Measurements from ENCODE around the gene IRF4. TPM values are rescaled to one million over a fixed set of nuclear protein-coding genes. Genes with fewer than 3 reads are reported as not detected.

Gene IRF4
- total RNA-seq, 1 experiment from 2014 or later: 0.15 TPM

GRCh38 chr6:357261-357790 is 34.2 kb upstream of the IRF4 start:
- no peak overlapping the region for H2AFZ ChIP-seq (ENCODE audit: low read length)
- no peaks in the 10 kb centered on the region for H3K27me3 ChIP-seq (ENCODE audit: low read length)
- no peak overlapping the region for H3K9ac ChIP-seq (ENCODE audit: low read length)
- H3K4me1 ChIP-seq (ENCODE audit: insufficient read depth, low read length): no peaks in the 10 kb centered on the region
- H3K36me3 ChIP-seq (ENCODE audit: low read depth, low read length): no peaks in the 10 kb centered on the region
- no TSS peak for BruUV-seq (replicated peaks)
- ATAC-seq (no peak), DNase-seq (no peak)
- no peaks in the 10 kb centered on the region for H3K9me3 ChIP-seq (ENCODE audit: low read length)
- no peak overlapping the region for H3K27ac ChIP-seq (ENCODE audit: low read length)
- H3K9me2 ChIP-seq (replicated peaks; ENCODE audit: low read length): no peaks in the 10 kb centered on the region
- no peak overlapping the region for H3K4me3 ChIP-seq (ENCODE audit: low read length)
- H4K20me1 ChIP-seq (ENCODE audit: low read length): no peaks in the 10 kb centered on the region
- no peaks in the 10 kb centered on the region for H3K79me2 ChIP-seq (ENCODE audit: low read length)
- TF ChIP-seq EZH2phosphoT487 (IDR thresholded peaks at IDR 0.05; ENCODE audit: borderline replicate concordance, low read length) (no peak), EZH2 (IDR thresholded peaks at IDR 0.05; ENCODE audit: low read length, unreplicated experiment) (no peak)
- TF ChIP-seq, protein P1, sequence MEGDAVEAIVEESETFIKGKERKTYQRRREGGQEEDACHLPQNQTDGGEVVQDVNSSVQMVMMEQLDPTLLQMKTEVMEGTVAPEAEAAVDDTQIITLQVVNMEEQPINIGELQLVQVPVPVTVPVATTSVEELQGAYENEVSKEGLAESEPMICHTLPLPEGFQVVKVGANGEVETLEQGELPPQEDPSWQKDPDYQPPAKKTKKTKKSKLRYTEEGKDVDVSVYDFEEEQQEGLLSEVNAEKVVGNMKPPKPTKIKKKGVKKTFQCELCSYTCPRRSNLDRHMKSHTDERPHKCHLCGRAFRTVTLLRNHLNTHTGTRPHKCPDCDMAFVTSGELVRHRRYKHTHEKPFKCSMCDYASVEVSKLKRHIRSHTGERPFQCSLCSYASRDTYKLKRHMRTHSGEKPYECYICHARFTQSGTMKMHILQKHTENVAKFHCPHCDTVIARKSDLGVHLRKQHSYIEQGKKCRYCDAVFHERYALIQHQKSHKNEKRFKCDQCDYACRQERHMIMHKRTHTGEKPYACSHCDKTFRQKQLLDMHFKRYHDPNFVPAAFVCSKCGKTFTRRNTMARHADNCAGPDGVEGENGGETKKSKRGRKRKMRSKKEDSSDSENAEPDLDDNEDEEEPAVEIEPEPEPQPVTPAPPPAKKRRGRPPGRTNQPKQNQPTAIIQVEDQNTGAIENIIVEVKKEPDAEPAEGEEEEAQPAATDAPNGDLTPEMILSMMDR (conservative IDR thresholded peaks at IDR 0.05; ENCODE audit: low read depth, low read length): no peak
- no peaks in the 10 kb centered on the region for H3F3A ChIP-seq (ENCODE audit: low read length, unreplicated experiment)
- intact Hi-C loops (cut with micrococcal nuclease): no loop called here
- POLR2A ChIA-PET (ENCODE audit: unreplicated experiment): no interaction called here
- H3K4me2 ChIP-seq (ENCODE audit: low read length): no peak overlapping the region
- CTCF ChIA-PET: no interaction called here

DNA sequence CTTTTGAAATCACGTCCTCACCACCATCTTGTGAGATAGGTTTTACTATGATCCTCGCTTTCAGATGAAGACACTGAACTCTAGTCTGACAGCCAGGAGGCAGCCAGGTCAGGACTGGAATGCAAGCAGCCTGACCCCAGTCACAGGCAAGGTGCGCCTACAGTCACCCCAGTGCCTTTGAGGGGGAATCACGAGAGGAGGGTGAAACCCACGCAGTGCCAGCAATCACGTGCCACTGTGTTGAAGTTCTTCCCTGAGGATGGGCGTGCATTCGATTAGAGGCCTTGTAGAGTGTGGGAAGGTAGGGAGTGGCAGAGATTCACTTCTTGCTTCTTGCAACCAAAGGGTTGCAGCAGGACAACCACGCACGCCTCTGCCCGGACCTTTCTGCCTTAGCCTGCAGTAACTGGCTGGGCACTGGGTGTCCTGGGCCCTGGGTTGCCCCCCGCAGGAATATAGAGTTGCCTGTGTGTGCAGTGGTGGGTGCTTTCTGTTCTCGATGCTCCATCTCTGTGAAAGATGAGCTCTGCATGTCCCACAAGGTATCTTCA is 33.7 kb upstream of the IRF4 start:
- H3K9me2 ChIP-seq (replicated peaks; ENCODE audit: low read length): no peaks in the 10 kb centered on the region
- H3K9ac ChIP-seq (ENCODE audit: low read length): no peak overlapping the region
- no peaks in the 10 kb centered on the region for H3K36me3 ChIP-seq (ENCODE audit: low read depth, low read length)
- H3K79me2 ChIP-seq (ENCODE audit: low read length): no peaks in the 10 kb centered on the region
- ChIA-PET POLR2A (ENCODE audit: unreplicated experiment) (no interaction called here), CTCF (no interaction called here)
- no peak overlapping the region for H3K4me3 ChIP-seq (ENCODE audit: low read length)
- H3K27me3 ChIP-seq (ENCODE audit: low read length): no peaks in the 10 kb centered on the region
- ATAC-seq (no peak), DNase-seq (no peak)
- no peaks in the 10 kb centered on the region for H3K4me1 ChIP-seq (ENCODE audit: insufficient read depth, low read length)
- intact Hi-C loops (cut with micrococcal nuclease): no loop called here
- H3F3A ChIP-seq (ENCODE audit: low read length, unreplicated experiment): no peaks in the 10 kb centered on the region
- no peak overlapping the region for H3K27ac ChIP-seq (ENCODE audit: low read length)
- no TSS peak for BruUV-seq (replicated peaks)
- no peak for TF ChIP-seq EZH2phosphoT487 (IDR thresholded peaks at IDR 0.05; ENCODE audit: borderline replicate concordance, low read length)
- TF ChIP-seq, protein P1 (conservative IDR thresholded peaks at IDR 0.05; ENCODE audit: low read depth, low read length): no peak
- TF ChIP-seq EZH2 (IDR thresholded peaks at IDR 0.05; ENCODE audit: low read length, unreplicated experiment): no peak
- H3K9me3 ChIP-seq (ENCODE audit: low read length): no peaks in the 10 kb centered on the region
- H3K4me2 ChIP-seq (ENCODE audit: low read length): no peak overlapping the region
- no peaks in the 10 kb centered on the region for H4K20me1 ChIP-seq (ENCODE audit: low read length)
- no peak overlapping the region for H2AFZ ChIP-seq (ENCODE audit: low read length)

- Histone ChIP-seq H3K9me3 (ENCODE audit: low read length) (no peaks in the 10 kb centered on the region), H3K36me3 (ENCODE audit: low read depth, low read length) (no peaks in the 10 kb centered on the region), H3K4me3 (ENCODE audit: low read length) (no peak overlapping the region), H3F3A (ENCODE audit: low read length, unreplicated experiment) (no peaks in the 10 kb centered on the region), H3K4me1 (ENCODE audit: insufficient read depth, low read length) (no peaks in the 10 kb centered on the region), H3K79me2 (ENCODE audit: low read length) (no peaks in the 10 kb centered on the region), H3K9ac (ENCODE audit: low read length) (no peak overlapping the region), H3K27me3 (ENCODE audit: low read length) (no peaks in the 10 kb centered on the region), H4K20me1 (ENCODE audit: low read length) (no peaks in the 10 kb centered on the region), H3K27ac (ENCODE audit: low read length) (no peak overlapping the region), H2AFZ (ENCODE audit: low read length) (no peak overlapping the region), H3K9me2 (replicated peaks; ENCODE audit: low read length) (no peaks in the 10 kb centered on the region), H3K4me2 (ENCODE audit: low read length) (no peak overlapping the region)
- DNase-seq: no peak
- TF ChIP-seq, protein P1 (conservative IDR thresholded peaks at IDR 0.05; ENCODE audit: low read depth, low read length): no peak
- TF ChIP-seq EZH2 (IDR thresholded peaks at IDR 0.05; ENCODE audit: low read length, unreplicated experiment) (no peak), EZH2phosphoT487 (IDR thresholded peaks at IDR 0.05; ENCODE audit: borderline replicate concordance, low read length) (no peak)
- intact Hi-C loops (cut with micrococcal nuclease): no loop called here
- ChIA-PET CTCF (no interaction called here), POLR2A (ENCODE audit: unreplicated experiment) (no interaction called here)
- BruUV-seq (replicated peaks): no TSS peak
- no peak for ATAC-seq
Observed at GRCh38 chr6:358432-358831, 33.1 kb upstream of the IRF4 start.
